ENCODE measurements around the gene SH3RF3. TPM values are rescaled to one million over a fixed set of nuclear protein-coding genes. Genes with fewer than 3 reads are reported as not detected.
"Not testable (repeated sequence)": the region's sequence is repeated elsewhere in the genome, so short reads cannot be mapped to it uniquely, and the experiment has no call there.

SH3RF3 gene
- total RNA-seq, 1 experiment from 2014 or later: 0.82 TPM

DNA sequence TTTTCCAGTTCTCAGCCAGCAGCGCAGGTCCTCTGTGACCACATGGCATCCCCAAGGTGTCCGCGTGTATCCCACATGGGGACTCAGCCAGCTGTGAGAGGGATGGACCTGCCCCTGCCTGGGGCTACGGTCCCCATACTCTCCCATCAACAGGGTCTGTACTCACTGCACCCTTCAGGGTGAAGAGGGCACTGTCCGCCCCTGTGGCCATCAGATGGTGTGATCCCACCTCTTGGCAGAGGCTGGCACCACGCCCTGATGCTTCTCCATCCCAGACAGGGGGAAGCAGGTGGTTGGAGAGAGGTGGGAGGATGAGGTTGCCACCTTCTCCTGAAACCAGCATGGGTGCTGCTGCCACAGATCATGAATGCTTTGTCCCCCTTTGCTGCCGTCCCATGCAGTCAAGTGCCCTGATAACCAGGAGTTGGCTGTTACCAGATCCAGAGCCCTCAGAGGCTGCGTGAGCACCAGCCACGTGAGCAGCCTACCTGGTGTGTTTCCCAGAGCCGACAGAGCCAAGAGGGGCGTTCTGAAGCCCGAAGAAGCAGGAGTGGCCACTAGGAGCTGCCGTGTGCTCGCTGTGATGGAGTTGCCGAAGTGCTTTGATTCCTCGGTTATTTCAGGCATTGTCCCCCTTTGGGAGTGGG is 93.9 kb downstream of the SH3RF3 start:
- no peaks in the 10 kb centered on the region for H3K36me3 ChIP-seq

DNA sequence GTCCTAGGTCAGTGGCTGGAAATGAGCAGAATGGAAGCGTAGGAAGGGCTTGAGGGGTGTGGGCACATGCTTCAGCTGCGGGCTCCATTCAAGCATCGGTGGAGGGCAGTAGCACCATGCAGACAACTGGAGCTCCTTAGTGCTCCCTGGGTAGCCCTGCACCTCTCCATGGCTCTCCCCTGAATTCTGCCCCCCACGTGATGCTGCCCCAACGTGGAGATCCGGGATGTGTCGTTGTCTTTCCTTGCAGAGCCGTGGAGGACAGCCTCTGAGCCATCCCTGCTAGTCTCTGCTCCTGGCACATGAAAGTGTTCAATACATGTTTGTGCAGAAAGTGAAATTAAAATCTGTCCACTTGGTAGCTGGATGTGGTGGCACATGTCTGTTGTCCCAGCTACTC is 94.5 kb downstream of the SH3RF3 start:
- no peak for DNase-seq
- Histone ChIP-seq H3K36me3 (no peaks in the 10 kb centered on the region), H3K4me3 (no peak overlapping the region)

More for the DNA sequence above, 93.9 kb downstream of the SH3RF3 start:
- DNase-seq: no peak
- Histone ChIP-seq H3K4me3 (no peak overlapping the region), H3K9me3 (no peaks in the 10 kb centered on the region), H3K27me3 (no peaks in the 10 kb centered on the region)

DNA sequence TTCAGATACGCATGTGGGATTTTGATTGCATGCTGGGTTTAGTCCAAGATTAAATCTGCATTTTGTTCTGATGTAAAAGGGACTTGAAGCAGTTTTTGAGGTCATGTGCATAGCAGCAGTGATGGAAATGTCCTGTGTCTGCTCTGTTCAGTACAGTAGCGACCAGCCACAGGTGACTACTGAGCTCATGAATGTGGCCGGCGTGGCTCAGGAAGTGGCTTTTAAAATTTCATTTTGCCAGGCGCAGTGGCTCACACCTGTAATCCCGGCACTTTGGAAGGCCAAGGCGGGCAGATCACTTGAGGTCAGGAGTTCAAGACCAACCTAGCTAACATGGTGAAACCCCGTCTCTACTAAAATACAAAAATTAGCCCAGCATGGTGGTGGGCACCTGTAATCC is 95.3 kb downstream of the SH3RF3 start:
- H3K9me3 ChIP-seq, H3K27me3 ChIP-seq, H3K4me3 ChIP-seq, DNase-seq, H3K36me3 ChIP-seq: not testable (repeated sequence)

More for the DNA sequence above, 94.5 kb downstream of the SH3RF3 start:
- Histone ChIP-seq H3K27me3 (no peaks in the 10 kb centered on the region), H3K9me3 (no peaks in the 10 kb centered on the region)

DNA sequence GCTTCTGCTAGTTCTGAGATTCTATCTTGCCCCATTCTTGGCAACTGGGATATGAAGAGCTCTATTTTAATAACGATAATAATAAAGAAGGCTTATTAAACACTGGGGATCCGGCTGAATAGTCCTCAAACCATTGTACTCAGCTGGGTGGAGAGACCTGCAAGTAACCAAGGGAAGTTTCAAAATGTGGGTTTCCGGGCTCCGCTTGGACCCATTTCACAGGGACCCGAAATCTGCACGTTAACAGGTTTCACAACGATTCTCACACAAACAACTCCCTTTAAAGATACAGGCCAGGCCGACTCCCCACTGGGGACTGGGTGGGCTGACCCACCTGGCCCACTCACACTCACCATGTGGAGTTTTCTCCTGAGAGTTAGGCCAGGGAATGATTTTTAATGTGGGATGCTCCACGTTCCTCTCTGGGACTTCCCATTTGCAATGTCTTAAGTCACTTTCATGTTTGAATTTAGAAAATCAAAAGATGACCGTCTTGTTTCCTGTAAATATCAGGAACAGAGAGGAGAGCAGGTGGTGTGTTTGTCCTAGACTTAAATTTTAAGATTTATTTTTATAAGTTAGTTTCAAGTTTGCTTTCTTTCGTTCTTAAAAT is 96.3 kb downstream of the SH3RF3 start:
- no peak overlapping the region for H3K4me3 ChIP-seq
- no peak for DNase-seq
- H3K36me3 ChIP-seq: no peaks in the 10 kb centered on the region
- H3K9me3 ChIP-seq: no peaks in the 10 kb centered on the region
- H3K27me3 ChIP-seq: no peaks in the 10 kb centered on the region

DNA sequence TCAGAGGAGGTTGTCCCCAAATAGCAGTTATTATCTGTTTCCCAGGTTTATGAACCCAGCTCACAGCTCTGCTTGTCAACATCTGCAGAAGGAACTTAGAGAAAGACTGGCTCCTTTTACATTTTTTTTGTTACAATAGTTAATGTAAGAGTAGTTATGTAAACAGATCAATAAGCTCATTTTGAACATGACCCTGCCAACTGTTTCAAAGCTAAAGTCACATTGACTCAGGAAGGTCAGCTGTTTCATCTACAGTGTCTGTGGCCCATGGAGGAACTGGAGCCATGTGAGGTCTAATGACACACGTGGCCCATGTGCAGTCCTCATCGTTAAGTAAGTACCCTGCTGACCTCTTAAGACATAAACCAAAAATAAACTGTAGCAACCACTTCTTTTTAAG is 97.1 kb downstream of the SH3RF3 start:
- DNase-seq: no peak

DNA sequence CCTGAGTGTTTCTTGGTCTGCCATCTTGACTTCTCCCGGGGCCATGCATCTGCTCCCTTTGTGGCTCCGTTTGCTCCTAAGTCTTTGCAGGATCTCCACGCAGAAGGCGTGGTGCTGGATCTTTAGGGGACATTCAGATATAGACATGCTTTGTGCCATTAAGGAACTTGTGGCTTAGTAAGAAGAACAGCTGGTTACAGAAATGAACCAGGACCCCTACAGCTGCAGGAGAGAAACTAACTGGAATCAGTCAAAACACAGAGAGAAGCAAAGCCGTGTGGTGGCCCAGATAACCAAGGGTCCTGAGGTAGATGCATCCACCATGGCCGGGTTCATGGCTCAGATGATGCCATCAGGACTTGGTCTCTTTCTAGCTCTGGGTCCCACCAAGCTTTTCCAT is 97.6 kb downstream of the SH3RF3 start:
- DNase-seq: no peak
- Histone ChIP-seq H3K9me3 (no peaks in the 10 kb centered on the region), H3K4me3 (no peak overlapping the region), H3K36me3 (no peaks in the 10 kb centered on the region), H3K27me3 (no peaks in the 10 kb centered on the region)

More for the DNA sequence above, 97.1 kb downstream of the SH3RF3 start:
- Histone ChIP-seq H3K4me3 (no peak overlapping the region), H3K27me3 (no peaks in the 10 kb centered on the region), H3K36me3 (no peaks in the 10 kb centered on the region), H3K9me3 (no peaks in the 10 kb centered on the region)

DNA sequence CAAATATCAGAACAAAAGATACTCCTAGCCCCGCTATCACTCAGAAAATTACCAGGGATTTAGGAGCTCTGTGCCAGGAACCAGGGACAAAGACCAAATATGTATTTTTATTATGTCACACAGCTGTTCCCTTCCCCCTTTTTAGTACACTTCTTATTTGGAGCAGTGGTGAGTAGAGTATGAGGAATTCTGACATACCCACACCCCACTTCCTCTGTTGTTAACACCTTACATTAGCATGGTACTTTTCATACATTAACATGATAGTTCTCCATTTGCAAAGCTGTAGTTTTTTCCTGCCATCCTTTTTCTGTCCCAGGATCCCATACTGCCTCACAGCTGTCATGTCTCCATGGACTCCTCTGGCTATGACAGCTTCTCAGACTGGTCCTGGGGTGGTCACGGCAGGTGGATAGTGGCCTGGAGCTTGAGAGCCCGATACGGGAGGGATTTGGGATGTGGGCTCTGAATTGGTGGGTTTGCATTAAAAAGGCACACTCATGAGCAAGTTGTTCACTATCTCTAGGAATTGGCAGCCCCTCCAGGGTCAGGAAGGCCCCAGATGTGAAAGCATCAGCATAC is 100.2 kb downstream of the SH3RF3 start:
- Histone ChIP-seq H3K36me3 (no peaks in the 10 kb centered on the region), H3K4me3 (no peak overlapping the region), H3K27me3 (no peaks in the 10 kb centered on the region; the same call in 1 of the 2 replicates), H3K9me3 (no peaks in the 10 kb centered on the region)
- no peak for DNase-seq

DNA sequence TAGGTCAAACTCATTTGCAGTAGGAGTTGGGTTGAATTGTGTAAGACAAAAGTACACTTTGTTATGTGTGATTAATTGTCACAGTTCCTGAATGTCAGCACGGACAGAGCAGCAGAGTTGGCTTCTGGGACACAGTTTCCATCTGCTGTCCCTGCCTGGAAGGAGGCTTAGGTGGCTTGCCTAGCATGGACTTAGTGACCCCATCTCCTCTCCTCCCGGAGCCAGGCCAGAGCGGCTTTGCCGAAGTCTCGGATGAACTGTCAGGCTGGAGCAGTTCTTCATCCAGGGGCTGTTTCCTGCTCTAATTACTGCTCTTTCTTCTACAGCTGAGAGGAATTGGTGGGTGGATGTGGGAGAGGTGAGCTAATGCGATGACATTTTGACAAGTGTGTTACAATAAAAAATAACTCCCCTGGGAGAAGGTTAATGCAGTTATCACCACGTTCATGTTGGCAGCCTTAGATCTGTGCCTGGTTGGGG is 102.0 kb downstream of the SH3RF3 start:
- no peaks in the 10 kb centered on the region; the same call in 1 of the 2 replicates for H3K27me3 ChIP-seq
- no peak overlapping the region for H3K4me3 ChIP-seq
- H3K9me3 ChIP-seq: no peaks in the 10 kb centered on the region
- H3K36me3 ChIP-seq: no peaks in the 10 kb centered on the region
- DNase-seq: no peak

DNA sequence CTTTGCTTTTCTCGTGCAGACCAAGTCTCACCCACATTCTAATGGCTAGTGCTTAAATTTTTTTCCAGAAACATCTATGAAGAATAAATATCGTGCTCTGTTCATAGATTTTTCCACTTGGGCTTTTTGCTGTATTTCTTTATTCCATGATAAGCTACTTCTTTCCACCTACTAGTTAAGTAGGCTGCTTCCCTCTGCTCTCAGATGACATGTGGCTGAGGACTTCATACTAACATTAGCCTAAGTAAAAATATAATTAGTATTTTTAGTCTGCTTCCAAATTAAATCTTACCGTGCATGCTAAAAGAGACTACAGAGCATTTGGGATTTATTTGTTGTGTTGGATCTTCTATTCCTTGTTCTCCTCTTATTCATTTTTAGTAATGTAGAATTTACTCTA is 102.4 kb downstream of the SH3RF3 start:
- H3K27me3 ChIP-seq: no peaks in the 10 kb centered on the region; the same call in 1 of the 2 replicates
- H3K4me3 ChIP-seq: no peak overlapping the region
- H3K36me3 ChIP-seq: no peaks in the 10 kb centered on the region
- no peak for DNase-seq
- no peaks in the 10 kb centered on the region for H3K9me3 ChIP-seq

DNA sequence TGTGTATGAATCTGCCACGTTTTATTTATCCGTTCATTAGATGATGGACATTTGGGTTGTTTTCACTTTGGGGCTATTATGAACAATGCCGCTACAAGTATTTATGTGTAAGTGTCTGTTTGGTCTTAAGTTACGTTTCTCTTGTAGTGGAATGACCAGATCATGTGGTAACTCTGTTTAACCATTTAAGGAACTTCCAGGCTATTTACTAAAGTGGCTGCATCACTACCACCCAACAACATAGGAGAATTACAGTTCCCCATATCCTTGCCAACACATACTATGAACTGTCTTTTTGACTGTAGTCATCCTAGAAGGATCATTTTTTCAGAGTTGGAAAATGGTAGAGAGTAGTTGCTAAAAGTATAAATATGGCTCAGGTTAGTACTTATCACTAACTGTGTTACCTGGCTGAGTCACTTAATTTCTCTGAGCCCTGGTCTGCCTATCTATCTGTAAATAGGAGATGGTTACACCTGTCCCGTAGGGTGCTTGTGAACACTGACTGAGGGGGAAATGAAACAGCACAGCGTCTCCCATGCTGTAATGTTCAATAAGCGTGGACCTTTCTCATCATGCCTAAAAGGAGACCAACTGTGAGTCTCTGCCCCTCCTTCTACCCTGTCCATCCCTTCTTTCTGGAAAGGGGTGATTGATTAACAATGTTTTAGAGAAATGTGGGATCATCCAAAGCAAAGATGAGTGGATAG is 103.1 kb downstream of the SH3RF3 start:
- no peak for DNase-seq
- Histone ChIP-seq H3K36me3 (no peaks in the 10 kb centered on the region), H3K9me3 (no peaks in the 10 kb centered on the region), H3K27me3 (no peaks in the 10 kb centered on the region; the same call in 1 of the 2 replicates), H3K4me3 (no peak overlapping the region)

DNA sequence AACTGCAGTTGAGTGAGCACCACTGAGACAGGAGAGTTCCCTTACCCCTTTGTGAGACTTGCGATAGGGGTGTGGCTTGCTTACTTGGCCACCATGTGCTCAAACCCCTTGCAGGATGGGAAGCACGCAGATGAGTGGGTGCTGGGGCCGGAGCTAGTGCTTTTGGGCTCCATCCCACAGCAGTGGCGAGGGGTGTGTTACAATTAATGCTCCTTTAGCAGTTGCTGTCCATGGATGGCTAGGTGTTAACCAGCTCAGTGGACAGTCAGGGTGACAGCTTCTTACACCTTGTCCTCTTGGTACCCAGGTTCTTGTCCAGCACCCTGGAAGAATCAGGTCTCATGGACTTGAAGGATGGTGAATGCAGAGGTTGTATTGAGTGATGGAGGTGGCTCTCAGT is 103.9 kb downstream of the SH3RF3 start:
- no peaks in the 10 kb centered on the region; the same call in 1 of the 2 replicates for H3K27me3 ChIP-seq
- DNase-seq: no peak
- H3K36me3 ChIP-seq: no peaks in the 10 kb centered on the region
- no peak overlapping the region for H3K4me3 ChIP-seq
- no peaks in the 10 kb centered on the region for H3K9me3 ChIP-seq

DNA sequence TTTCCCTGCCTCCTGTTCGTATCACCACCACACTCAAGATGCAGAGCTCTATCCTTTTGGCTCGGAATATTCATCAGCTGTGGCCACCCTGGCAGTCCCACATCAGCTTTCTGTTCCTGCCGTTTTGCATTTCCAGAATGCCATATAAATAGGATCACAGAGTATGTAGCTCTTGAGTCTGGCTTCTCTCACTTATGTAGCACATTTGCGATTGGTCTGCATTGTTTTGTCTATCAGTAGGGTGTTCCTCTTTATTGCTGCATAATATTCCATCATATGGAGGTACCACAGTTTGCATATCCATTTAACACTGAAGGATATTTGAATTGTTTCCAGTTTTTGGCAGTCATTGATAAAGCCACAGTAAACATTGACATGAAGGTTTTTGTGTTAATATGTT is 104.6 kb downstream of the SH3RF3 start:
- DNase-seq: no peak
- H3K4me3 ChIP-seq: no peak overlapping the region
- H3K36me3 ChIP-seq: no peaks in the 10 kb centered on the region
- no peaks in the 10 kb centered on the region for H3K9me3 ChIP-seq
- H3K27me3 ChIP-seq: no peaks in the 10 kb centered on the region; the same call in 1 of the 2 replicates

DNA sequence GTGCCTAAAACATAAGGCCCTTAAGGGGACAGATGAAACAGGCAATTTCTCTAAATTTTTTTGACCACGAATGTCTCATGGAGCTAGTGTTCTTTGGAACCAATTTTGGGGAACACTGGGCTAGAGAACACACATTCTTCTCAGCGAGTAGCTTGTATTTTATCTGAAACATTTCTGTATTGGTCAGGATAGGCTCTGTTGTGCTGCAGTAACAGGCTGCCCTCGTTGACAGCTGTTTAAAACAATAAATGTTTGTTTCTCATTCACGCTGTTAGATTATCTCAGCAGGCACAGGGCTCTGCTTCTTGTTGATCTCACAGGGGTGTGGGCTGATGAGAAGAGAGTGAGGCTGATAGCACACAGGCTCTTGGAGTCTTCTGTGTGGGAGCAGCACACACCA is 105.3 kb downstream of the SH3RF3 start:
- Histone ChIP-seq H3K4me3 (no peak overlapping the region), H3K9me3 (no peaks in the 10 kb centered on the region), H3K27me3 (no peaks in the 10 kb centered on the region; the same call in 1 of the 2 replicates), H3K36me3 (no peaks in the 10 kb centered on the region)
- DNase-seq: no peak

DNA sequence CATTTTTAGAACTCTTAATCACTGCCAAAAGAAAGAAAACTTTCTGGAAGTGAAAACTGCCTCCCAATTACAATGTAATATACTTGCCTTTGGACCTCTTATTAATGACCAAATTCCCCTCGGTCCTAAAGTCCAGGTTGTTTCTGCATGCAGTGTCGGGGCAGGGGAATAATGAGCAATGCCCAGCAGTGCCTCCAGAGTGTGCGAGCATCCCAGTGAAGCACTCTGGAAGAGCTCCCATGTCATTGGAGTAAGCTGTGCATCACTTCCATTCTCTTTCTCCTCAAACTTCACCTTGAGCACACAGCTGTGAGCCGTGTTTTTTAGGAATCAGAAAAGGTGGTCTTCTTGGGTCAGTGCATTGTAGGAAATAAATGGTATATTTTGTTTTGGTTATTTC is 107.1 kb downstream of the SH3RF3 start:
- H3K4me3 ChIP-seq: no peak overlapping the region

DNA sequence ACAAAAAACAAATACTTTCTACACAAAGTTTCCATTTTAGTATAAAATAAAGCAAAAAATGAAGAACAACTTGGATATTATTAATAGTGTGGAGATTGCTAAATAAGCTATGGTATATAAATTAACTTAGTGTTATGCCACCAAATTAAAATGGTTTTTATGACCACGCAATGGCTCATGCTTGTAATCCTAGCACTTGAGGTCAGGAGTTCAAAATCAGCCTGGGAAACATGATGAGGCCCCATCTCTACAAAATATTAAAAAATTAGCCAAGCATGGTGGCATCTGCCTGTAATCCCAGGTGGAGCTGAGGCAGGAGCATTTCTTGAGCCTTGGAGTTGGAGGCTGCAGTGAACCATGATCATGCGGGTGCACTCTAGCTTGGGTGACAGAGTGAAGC is 108.8 kb downstream of the SH3RF3 start:
- no peak overlapping the region for H3K4me3 ChIP-seq

More for the DNA sequence above, 107.1 kb downstream of the SH3RF3 start:
- no peak for DNase-seq
- Histone ChIP-seq H3K9me3 (no peaks in the 10 kb centered on the region), H3K27me3 (no peaks in the 10 kb centered on the region; the same call in 1 of the 2 replicates), H3K36me3 (no peaks in the 10 kb centered on the region)

DNA sequence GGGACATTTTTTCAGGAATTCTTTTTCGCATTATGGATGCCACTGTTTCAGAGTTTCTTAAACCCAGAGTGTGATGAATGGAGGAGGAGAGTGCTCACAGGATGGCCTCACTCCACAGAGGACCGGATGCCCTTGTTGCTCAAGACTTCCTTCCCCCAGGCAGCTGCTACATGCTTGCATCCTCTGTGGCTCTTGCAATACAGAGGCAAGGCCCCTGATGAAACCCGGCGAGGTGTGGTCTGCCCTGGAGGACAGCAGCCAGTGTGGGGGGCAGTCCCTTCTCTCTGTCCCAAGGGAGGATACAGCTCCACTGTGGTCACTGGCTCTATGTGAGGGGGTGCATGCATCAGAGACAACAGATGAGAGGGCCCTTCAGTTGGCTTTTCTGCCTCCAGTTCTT is 109.6 kb downstream of the SH3RF3 start:
- Histone ChIP-seq H3K9me3 (no peaks in the 10 kb centered on the region), H3K27me3 (no peaks in the 10 kb centered on the region), H3K4me3 (no peak overlapping the region), H3K36me3 (no peaks in the 10 kb centered on the region)
- no peak for DNase-seq

More for the DNA sequence above, 108.8 kb downstream of the SH3RF3 start:
- no peak for DNase-seq
- no peaks in the 10 kb centered on the region for H3K9me3 ChIP-seq
- H3K36me3 ChIP-seq: no peaks in the 10 kb centered on the region
- H3K27me3 ChIP-seq: no peaks in the 10 kb centered on the region

DNA sequence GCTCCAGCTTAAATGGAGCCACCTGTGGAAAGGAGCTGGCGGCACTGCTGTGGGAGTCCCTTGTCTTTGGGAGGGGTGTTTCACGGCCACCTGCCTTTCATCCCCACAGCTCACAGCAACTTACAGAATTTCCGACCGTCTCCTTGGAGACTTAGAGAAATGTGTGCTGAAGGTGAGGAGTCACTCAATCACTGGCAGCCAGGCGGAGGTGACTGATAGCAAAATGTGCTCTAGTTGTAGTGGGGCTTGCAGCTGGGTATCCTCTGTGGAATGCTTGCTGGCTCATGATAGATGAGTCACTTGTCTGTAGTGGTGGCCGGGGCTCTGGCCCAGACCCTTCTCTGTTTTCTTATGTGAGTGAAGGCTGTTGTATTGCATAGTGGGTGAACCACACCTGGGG is 110.7 kb downstream of the SH3RF3 start:
- Histone ChIP-seq H3K36me3 (no peaks in the 10 kb centered on the region), H3K27me3 (no peaks in the 10 kb centered on the region), H3K9me3 (no peaks in the 10 kb centered on the region), H3K4me3 (no peak overlapping the region)
- peak; percentile 65 for DNase-seq

Measured in MG63 (cell line).